Astrocyte (in vitro differentiated cells and primary cell): Measurements from ENCODE around the gene LMTK2. TPM values are rescaled to one million over a fixed set of nuclear protein-coding genes. Genes with fewer than 3 reads are reported as not detected.

Experiments used
- DNase-seq: peaks from one replicate; pipeline ENCODE4 v3.0.0-alpha.2; 2010; ENCODE audit warnings: low read depth
- FAIRE-seq: peaks from 2 replicates; lab custom pipeline; 2011; peaks lifted over from hg19 to GRCh38; lab: Jason Lieb, UNC
- H2AFZ ChIP-seq: 2 replicates; pipeline ENCODE4 v1.6.0; 2012; ENCODE audit warnings: low read depth, low read length, inconsistent platforms
- H3K27ac ChIP-seq: 2 replicates; pipeline ENCODE4 v1.5.1; 2011; ENCODE audit warnings: low read depth, low read length, inconsistent platforms
- H3K27me3 ChIP-seq: 2 replicates; pipeline ENCODE4 v1.6.0; 2011; ENCODE audit warnings: low read length, inconsistent platforms; ENCODE audit not compliant: insufficient read depth
- H3K36me3 ChIP-seq: 2 replicates; pipeline ENCODE4 v1.5.1; 2011; ENCODE audit warnings: low read length, inconsistent platforms; ENCODE audit not compliant: insufficient read depth
- H3K4me1 ChIP-seq: 2 replicates; pipeline ENCODE4 v1.5.1; 2011; ENCODE audit warnings: low read length, inconsistent platforms; ENCODE audit not compliant: insufficient read depth
- H3K4me2 ChIP-seq: 2 replicates; pipeline ENCODE4 v1.6.0; 2012; ENCODE audit warnings: low read length, inconsistent platforms
- H3K4me3 ChIP-seq: 2 replicates; pipeline ENCODE4 v1.5.1; 2011; ENCODE audit warnings: low read depth, mild to moderate bottlenecking, low read length, inconsistent platforms; ENCODE audit not compliant: insufficient read depth
- H3K79me2 ChIP-seq: 2 replicates; pipeline ENCODE4 v1.6.0; 2012; ENCODE audit warnings: mild to moderate bottlenecking, low read length, inconsistent platforms; ENCODE audit not compliant: insufficient read depth
- H3K9ac ChIP-seq: 2 replicates; pipeline ENCODE4 v1.6.0; 2012; ENCODE audit warnings: mild to moderate bottlenecking, low read length, inconsistent platforms
- H3K9me3 ChIP-seq: 2 replicates; pipeline ENCODE4 v1.5.1; 2012; ENCODE audit warnings: low read depth, mild to moderate bottlenecking, low read length, inconsistent platforms; ENCODE audit not compliant: insufficient read depth
- H4K20me1 ChIP-seq: 2 replicates; pipeline ENCODE4 v1.6.0; 2012; ENCODE audit warnings: low read length, inconsistent platforms; ENCODE audit not compliant: insufficient read depth
- H3K27ac Mint-ChIP-seq: one replicate; pipeline ENCODE4 v1.8.0; 2021; ENCODE audit warnings: mild to moderate bottlenecking, mixed read lengths; ENCODE audit not compliant: unreplicated experiment
- H3K27me3 Mint-ChIP-seq: one replicate; pipeline ENCODE4 v1.8.0; 2021; ENCODE audit warnings: low read depth, mixed read lengths; ENCODE audit not compliant: unreplicated experiment
- H3K36me3 Mint-ChIP-seq: one replicate; pipeline ENCODE4 v1.8.0; 2021; ENCODE audit warnings: low read depth, mixed read lengths; ENCODE audit not compliant: unreplicated experiment
- H3K4me1 Mint-ChIP-seq: one replicate; pipeline ENCODE4 v1.8.0; 2021; ENCODE audit warnings: low read depth, mixed read lengths; ENCODE audit not compliant: unreplicated experiment
- H3K4me3 Mint-ChIP-seq: one replicate; pipeline ENCODE4 v1.8.0; 2021; ENCODE audit warnings: mild to moderate bottlenecking, moderate library complexity, mixed read lengths; ENCODE audit not compliant: unreplicated experiment
- H3K9me3 Mint-ChIP-seq: one replicate; pipeline ENCODE4 v1.8.0; 2021; ENCODE audit warnings: mild to moderate bottlenecking, mixed read lengths; ENCODE audit not compliant: unreplicated experiment
- EZH2 ChIP-seq: IDR thresholded peaks from 2 replicates; pipeline ENCODE4 v1.6.1; 2012; ENCODE audit warnings: mild to moderate bottlenecking, low read length, inconsistent platforms; ENCODE audit not compliant: insufficient read depth
- total RNA-seq: library from RNA; stranded (reverse); gene quantifications from 2 replicates; pipeline ENCODE4 v1.2.1, GENCODE V29; 2021
- TF ChIP-seq, protein P1 (sequence below): IDR thresholded peaks from 2 replicates; pipeline ENCODE4 v1.5.1; 2011; ENCODE audit warnings: low read depth, mild to moderate bottlenecking, inconsistent platforms, low read length, moderate library complexity; ENCODE audit not compliant: insufficient read depth

Gene LMTK2
- total RNA-seq, 1 donor from 2014 or later: 15.2 TPM

DNA sequence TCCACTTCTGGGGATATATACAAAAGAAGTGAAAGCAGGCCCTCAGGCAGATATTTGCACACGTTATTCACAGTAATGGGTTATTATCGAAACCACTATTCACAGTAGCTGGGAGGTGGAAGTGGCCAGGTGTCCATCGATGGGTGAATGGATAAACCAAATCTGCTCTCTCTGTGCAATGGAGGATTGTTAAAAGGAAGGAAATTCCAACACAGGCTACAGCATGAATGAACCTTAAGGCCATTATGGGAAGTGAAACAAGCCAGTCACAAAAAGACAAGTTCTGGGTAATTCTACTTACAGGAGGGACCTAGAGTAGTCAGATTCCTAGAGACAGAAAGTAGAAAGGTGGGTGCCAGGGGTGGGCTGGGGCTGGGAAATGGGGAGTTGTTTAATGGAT lies 56.1 kb downstream of the LMTK2 start:
- H3K36me3 Mint-ChIP-seq: peaks cover 1% of the 10 kb centered on the region
- Histone ChIP-seq H3K4me2 (no peak overlapping the region), H3K9ac (no peak overlapping the region), H3K79me2 (no peaks in the 10 kb centered on the region), H3K9me3 (no peaks in the 10 kb centered on the region), H3K27me3 (no peaks in the 10 kb centered on the region), H3K27ac (no peak overlapping the region), H4K20me1 (peaks cover 5% of the 10 kb centered on the region), H3K4me1 (peaks cover 12% of the 10 kb centered on the region), H3K36me3 (peaks cover 3% of the 10 kb centered on the region), H2AFZ (no peak overlapping the region), H3K4me3 (no peak overlapping the region)
- H3K27me3 Mint-ChIP-seq: no peaks in the 10 kb centered on the region
- no peaks in the 10 kb centered on the region for H3K9me3 Mint-ChIP-seq
- DNase-seq: no peak
- no peak overlapping the region for H3K4me3 Mint-ChIP-seq
- peaks cover 6% of the 10 kb centered on the region for H3K4me1 Mint-ChIP-seq
- no peak for TF ChIP-seq EZH2
- TF ChIP-seq, protein P1, sequence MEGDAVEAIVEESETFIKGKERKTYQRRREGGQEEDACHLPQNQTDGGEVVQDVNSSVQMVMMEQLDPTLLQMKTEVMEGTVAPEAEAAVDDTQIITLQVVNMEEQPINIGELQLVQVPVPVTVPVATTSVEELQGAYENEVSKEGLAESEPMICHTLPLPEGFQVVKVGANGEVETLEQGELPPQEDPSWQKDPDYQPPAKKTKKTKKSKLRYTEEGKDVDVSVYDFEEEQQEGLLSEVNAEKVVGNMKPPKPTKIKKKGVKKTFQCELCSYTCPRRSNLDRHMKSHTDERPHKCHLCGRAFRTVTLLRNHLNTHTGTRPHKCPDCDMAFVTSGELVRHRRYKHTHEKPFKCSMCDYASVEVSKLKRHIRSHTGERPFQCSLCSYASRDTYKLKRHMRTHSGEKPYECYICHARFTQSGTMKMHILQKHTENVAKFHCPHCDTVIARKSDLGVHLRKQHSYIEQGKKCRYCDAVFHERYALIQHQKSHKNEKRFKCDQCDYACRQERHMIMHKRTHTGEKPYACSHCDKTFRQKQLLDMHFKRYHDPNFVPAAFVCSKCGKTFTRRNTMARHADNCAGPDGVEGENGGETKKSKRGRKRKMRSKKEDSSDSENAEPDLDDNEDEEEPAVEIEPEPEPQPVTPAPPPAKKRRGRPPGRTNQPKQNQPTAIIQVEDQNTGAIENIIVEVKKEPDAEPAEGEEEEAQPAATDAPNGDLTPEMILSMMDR: no peak
- H3K27ac Mint-ChIP-seq: no peak overlapping the region
- no peak for FAIRE-seq

DNA sequence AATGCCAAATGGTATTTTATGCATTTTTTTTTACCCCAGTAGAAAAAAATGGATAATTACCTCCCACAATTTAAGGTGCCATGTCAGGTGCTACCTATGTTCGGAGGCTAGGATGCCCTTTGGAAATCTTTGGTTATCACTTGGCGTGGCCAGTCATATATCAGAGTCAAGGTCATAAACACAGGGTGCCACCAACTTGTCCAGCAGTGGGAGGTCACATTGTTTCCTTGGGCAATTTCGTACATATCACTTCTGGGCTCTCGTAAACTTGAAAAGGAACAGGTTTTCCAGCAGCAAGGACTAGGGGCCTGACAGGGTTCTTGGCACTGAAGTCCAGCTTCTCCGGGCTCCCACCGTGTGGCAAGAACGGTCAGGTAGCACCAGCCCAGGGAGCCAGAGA lies 56.6 kb downstream of the LMTK2 start:
- H3K4me1 ChIP-seq: peaks cover 12% of the 10 kb centered on the region
- H3K27ac Mint-ChIP-seq: no peak overlapping the region
- no peak for FAIRE-seq

More for the DNA sequence above, 56.6 kb downstream of the LMTK2 start:
- Mint-ChIP-seq H3K36me3 (peaks cover 1% of the 10 kb centered on the region), H3K4me1 (peaks cover 6% of the 10 kb centered on the region), H3K4me3 (no peak overlapping the region), H3K27me3 (no peaks in the 10 kb centered on the region), H3K9me3 (no peaks in the 10 kb centered on the region)
- no peak for TF ChIP-seq EZH2
- TF ChIP-seq, protein P1: no peak
- Histone ChIP-seq H3K4me3 (no peak overlapping the region), H3K9ac (peak overlapping the region; percentile 26), H2AFZ (no peak overlapping the region), H3K79me2 (no peaks in the 10 kb centered on the region), H3K27ac (peak overlapping the region; percentile 52), H3K36me3 (peaks cover 3% of the 10 kb centered on the region), H3K27me3 (no peaks in the 10 kb centered on the region), H3K4me2 (peak overlapping the region; percentile 71), H3K9me3 (no peaks in the 10 kb centered on the region), H4K20me1 (peaks cover 5% of the 10 kb centered on the region)
- DNase-seq: no peak
